PFSK-1 (cell line): ENCODE results near the gene CREBRF.

Source experiments
- POLR2AphosphoS5 ChIP-seq: IDR thresholded peaks from 2 replicates; pipeline ENCODE4 v1.6.1; 2012; ENCODE audit warnings: low read depth, mild to moderate bottlenecking, control low read depth, low read length, moderate library complexity
- TAF1 ChIP-seq: IDR thresholded peaks from 2 replicates; pipeline ENCODE4 v1.6.1; 2012; ENCODE audit warnings: low read length, control low read depth, borderline replicate concordance; ENCODE audit not compliant: insufficient read depth

GRCh38 chr5:173033923-173034322, 22.2 kb upstream of the CREBRF start:
- TF ChIP-seq POLR2AphosphoS5: no peak
- no peak for TF ChIP-seq TAF1
